Nephron progenitor cell (in vitro differentiated cells): ENCODE measurements around the gene BDKRB2.

ENCODE experiments used
- DNase-seq: peaks from one replicate; pipeline ENCODE4 v3.0.0; 2021
- H3K27ac Mint-ChIP-seq: 2 replicates; pipeline ENCODE4 v1.8.0; 2021; ENCODE audit warnings: mild to moderate bottlenecking, moderate library complexity, mixed read lengths
- H3K27me3 Mint-ChIP-seq: 2 replicates; pipeline ENCODE4 v1.8.0; 2021; ENCODE audit warnings: mild to moderate bottlenecking, low read depth, mixed read lengths; ENCODE audit not compliant: poor library complexity
- H3K36me3 Mint-ChIP-seq: 2 replicates; pipeline ENCODE4 v1.8.0; 2021; ENCODE audit warnings: low read depth, mixed read lengths
- H3K4me1 Mint-ChIP-seq: 2 replicates; pipeline ENCODE4 v1.8.0; 2021; ENCODE audit warnings: mixed read lengths
- H3K4me3 Mint-ChIP-seq: 2 replicates; pipeline ENCODE4 v1.8.0; 2021; ENCODE audit warnings: mild to moderate bottlenecking, moderate library complexity, mixed read lengths
- H3K9me3 Mint-ChIP-seq: 2 replicates; pipeline ENCODE4 v1.8.0; 2021; ENCODE audit warnings: mild to moderate bottlenecking, moderate library complexity, mixed read lengths
- CTCF ChIP-seq: fragments of 200-600 bp; sonication (generic); IDR thresholded peaks from 2 replicates; pipeline ENCODE4 v1.5.0; 2021; ENCODE audit warnings: antibody characterized with exemption

The BDKRB2 gene

GRCh38 chr14:96165493-96166436 lies 38.9 kb upstream of the BDKRB2 start:
- H3K27me3 Mint-ChIP-seq, result peaks cover 21% of the 10 kb centered on the region
- H3K4me1 Mint-ChIP-seq, result peaks cover 21% of the 10 kb centered on the region
- no peak overlapping the region for H3K4me3 Mint-ChIP-seq
- H3K27ac Mint-ChIP-seq, result no peak overlapping the region
- peaks cover 4% of the 10 kb centered on the region for H3K9me3 Mint-ChIP-seq
- DNase-seq, result no peak
- TF ChIP-seq CTCF, result no peak
- no peaks in the 10 kb centered on the region for H3K36me3 Mint-ChIP-seq

- DNase-seq, result no peak
- TF ChIP-seq CTCF, result no peak
These were observed 38.0 kb upstream of the BDKRB2 start for GRCh38 chr14:96166461-96167223.

GRCh38 chr14:96167224-96168148 lies 37.2 kb upstream of the BDKRB2 start:
- H3K9me3 Mint-ChIP-seq, result peaks cover 4% of the 10 kb centered on the region
- DNase-seq, result no peak
- peaks cover 21% of the 10 kb centered on the region for H3K4me1 Mint-ChIP-seq
- H3K36me3 Mint-ChIP-seq, result no peaks in the 10 kb centered on the region
- H3K4me3 Mint-ChIP-seq, result no peak overlapping the region
- no peak overlapping the region for H3K27ac Mint-ChIP-seq
- no peak for TF ChIP-seq CTCF
- H3K27me3 Mint-ChIP-seq, result peaks cover 18% of the 10 kb centered on the region

More at GRCh38 chr14:96166461-96167223, 38.0 kb upstream of the BDKRB2 start:
- Mint-ChIP-seq H3K36me3 (no peaks in the 10 kb centered on the region), H3K27me3 (peaks cover 21% of the 10 kb centered on the region), H3K4me3 (no peak overlapping the region), H3K9me3 (peaks cover 4% of the 10 kb centered on the region), H3K27ac (no peak overlapping the region), H3K4me1 (peaks cover 21% of the 10 kb centered on the region)

DNA sequence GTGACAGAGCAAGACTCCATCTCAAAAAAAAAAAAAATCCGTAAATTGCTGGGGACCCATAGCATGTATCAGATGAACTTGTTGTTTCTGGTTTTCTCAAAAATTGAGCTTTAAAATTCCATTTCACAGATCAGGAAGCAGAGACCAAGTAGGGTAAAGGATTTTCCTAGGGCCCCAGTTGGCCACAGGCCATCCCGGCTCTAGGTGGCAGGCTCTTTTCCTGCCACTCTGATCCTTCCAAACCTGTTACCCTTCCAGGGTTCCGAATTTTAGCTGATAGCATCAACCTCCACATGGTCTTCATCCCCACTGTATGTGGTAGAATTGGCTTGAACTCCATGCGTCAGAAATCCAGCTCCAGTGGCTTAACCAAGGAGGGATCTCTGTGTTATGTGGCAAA lies 36.1 kb upstream of the BDKRB2 start:
- peaks cover 4% of the 10 kb centered on the region for H3K9me3 Mint-ChIP-seq
- no peak for DNase-seq
- H3K36me3 Mint-ChIP-seq, result no peaks in the 10 kb centered on the region
- H3K4me3 Mint-ChIP-seq, result no peak overlapping the region
- H3K27ac Mint-ChIP-seq, result no peak overlapping the region
- H3K4me1 Mint-ChIP-seq, result peaks cover 21% of the 10 kb centered on the region
- no peak for TF ChIP-seq CTCF
- peaks cover 18% of the 10 kb centered on the region for H3K27me3 Mint-ChIP-seq

DNA sequence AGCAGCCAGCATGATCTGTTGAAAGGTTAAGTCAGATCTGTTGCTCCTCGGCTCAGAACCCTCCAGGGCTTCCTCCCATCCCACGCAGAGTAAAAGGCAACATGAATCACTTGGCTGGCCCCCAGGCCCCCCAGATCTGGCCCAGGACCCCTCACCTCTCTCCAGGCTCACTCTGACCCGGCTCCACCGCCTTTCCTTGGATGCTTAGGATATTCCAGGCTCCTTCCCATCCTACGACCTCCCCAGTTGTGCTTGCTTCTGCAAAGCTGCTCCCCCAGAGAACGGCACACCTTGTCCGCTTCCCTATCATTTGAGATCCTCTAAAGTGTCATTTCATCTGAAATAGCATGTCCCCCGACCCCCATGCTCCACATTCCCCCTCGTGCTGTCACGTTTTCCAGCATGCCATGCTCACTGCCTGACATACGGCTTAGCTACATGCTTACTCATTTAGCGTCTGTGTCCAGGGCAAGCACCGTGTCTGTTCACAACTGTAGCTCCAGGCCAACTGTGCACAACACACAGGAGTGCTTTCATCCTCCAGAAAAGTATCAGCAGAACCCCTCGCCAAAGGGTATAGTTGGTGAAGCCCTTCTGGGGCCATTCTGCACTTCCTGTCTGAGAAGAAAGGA lies 33.6 kb upstream of the BDKRB2 start:
- H3K36me3 Mint-ChIP-seq, result no peaks in the 10 kb centered on the region
- peaks cover 38% of the 10 kb centered on the region for H3K27me3 Mint-ChIP-seq
- peaks cover 12% of the 10 kb centered on the region for H3K4me1 Mint-ChIP-seq

More for the DNA sequence above, 33.6 kb upstream of the BDKRB2 start:
- peaks cover 4% of the 10 kb centered on the region for H3K9me3 Mint-ChIP-seq
- no peak overlapping the region for H3K27ac Mint-ChIP-seq
- no peak overlapping the region for H3K4me3 Mint-ChIP-seq
- DNase-seq, result no peak
- TF ChIP-seq CTCF, result no peak
